Activated CD4-positive, alpha-beta T cell treated with anti-CD3 and anti-CD28 coated beads for 48 hours (primary cell): ENCODE results near the gene CYP2J2.
"Not testable (repeated sequence)": the region's sequence is repeated elsewhere in the genome, so short reads cannot be mapped to it uniquely, and the experiment has no call there.

ENCODE experiments used
- DNase-seq: peaks from one replicate; pipeline ENCODE4 v3.0.0-alpha.2; 2020

Gene CYP2J2

DNA sequence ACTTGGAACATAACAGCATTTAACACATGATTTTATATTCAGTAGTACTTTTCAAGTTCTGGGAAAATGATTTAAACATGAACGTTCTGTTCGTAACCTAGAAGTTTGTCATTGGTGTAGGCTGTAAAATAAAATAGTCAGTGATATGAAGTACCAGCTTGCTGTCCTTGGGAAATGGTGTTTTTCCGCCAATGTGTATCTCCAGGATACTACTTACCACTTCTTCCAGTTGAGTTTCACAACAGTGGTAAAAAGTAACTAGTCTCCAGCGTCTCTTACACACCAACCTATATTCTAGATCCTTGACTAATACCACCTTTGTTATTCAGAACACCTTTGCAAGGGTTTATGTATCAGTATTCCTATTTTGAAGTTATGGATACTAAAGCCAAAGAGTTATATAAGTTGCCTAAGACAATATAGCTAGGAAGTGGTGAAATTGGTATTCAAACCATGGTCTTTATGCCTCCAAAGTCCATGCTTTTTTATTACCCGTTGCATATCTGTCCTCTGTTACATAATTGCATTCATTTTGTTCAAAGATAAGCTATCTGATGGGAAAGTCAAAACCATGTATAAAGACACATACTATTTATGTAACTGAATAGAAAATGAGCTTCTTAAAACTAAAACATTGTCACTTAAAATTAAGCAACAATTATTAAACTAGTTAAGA is 68.8 kb downstream of the CYP2J2 start:
- no peak for DNase-seq

DNA sequence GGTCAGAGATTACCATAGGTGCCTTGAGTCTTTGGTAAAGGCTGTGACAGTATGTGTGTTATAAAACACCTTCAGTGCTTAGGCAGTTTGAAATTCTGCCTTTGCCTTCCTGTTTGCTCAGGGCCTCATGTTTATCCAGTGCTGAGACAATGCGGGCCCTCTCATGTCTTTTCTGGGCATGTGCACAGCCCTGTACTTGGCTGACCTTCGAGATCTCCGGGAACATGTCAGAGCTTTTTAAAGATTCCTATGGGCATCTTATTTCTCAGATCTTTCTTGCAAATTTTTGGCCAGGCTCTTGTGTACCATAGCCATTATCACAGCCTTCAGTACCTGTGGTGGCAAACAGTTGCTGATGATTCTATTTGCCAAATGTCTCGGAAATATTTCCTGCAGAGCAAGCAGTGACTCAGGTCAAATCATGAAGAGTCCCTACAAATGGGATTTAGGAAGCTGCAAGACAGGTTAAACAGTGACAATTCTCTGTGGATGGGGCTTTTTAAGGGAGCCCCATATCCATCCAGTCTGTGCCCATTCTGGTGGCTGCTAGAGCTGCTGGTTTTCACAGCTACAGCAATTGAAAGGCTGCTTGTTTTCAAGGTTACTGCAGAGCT is 69.7 kb downstream of the CYP2J2 start:
- no peak for DNase-seq

GRCh38 chr1:59855297-59855696 is 71.3 kb downstream of the CYP2J2 start:
- DNase-seq = not testable (repeated sequence)

GRCh38 chr1:59852117-59852516 is 74.5 kb downstream of the CYP2J2 start:
- DNase-seq = no peak

- no peak for DNase-seq
Measured at GRCh38 chr1:59846895-59847282, 79.7 kb downstream of the CYP2J2 start.

- no peak for DNase-seq
Measured at GRCh38 chr1:59846209-59846894, 80.2 kb downstream of the CYP2J2 start.

- DNase-seq = no peak
Measured at GRCh38 chr1:59845091-59845490, 81.5 kb downstream of the CYP2J2 start.
